Measurements from ENCODE around the gene MEF2C.

The MEF2C gene

DNA sequence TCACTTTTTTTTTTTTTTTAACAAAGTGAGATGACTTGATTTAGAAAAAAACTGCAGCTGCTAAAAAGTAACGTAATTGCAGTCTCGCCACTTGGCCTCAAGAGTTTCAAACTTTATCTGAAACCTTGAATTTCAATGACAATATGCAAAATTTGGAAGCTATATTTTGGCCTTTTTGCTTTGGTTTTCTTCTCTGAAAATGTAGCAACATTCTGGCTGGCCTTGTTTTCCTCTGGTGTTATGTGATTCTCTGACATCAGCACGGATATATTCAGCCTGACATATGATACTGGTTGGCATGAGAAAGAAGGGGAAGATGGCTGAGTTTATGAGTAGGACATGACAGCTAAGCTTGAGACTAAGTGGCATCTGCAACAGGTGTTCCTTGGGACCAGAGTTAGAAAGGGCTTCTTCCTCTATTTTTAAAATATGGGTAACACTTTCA lies 136.5 kb downstream of the MEF2C start:
- DNase-seq (ENCODE audit: low spot score): no peak
- TF ChIP-seq, protein P1, sequence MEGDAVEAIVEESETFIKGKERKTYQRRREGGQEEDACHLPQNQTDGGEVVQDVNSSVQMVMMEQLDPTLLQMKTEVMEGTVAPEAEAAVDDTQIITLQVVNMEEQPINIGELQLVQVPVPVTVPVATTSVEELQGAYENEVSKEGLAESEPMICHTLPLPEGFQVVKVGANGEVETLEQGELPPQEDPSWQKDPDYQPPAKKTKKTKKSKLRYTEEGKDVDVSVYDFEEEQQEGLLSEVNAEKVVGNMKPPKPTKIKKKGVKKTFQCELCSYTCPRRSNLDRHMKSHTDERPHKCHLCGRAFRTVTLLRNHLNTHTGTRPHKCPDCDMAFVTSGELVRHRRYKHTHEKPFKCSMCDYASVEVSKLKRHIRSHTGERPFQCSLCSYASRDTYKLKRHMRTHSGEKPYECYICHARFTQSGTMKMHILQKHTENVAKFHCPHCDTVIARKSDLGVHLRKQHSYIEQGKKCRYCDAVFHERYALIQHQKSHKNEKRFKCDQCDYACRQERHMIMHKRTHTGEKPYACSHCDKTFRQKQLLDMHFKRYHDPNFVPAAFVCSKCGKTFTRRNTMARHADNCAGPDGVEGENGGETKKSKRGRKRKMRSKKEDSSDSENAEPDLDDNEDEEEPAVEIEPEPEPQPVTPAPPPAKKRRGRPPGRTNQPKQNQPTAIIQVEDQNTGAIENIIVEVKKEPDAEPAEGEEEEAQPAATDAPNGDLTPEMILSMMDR (IDR thresholded peaks at IDR 0.05; ENCODE audit: extremely low read depth, missing control alignments): no peak

DNA sequence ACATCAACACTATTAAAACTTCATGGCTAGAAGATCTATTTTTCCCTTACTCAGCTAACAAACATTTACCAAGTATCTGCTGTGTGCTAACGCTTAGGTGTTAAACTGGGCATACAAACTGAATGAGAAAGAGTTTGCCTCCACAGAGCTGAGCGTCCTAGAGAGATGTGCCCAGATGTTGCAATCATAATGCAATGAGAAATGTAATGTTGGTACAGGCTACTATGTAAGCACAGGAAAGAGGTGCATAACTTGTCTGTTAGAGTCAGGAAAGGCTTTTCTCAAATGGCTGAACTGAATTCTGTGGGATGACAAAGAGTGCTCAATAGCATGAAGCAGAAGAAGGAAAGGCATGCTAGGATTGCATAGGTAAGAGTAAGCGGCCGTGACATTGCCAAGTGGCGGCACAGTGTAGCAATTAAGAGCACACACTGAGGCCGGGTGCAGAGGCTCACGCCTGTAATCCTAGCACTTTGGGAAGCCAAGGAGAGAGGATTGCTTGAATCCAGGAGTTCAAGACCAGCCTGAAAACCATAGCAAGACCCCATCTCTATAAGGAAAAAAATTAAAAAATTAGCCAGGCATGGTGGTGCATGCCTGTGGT lies 137.8 kb downstream of the MEF2C start:
- no peak for DNase-seq (ENCODE audit: low spot score)
- TF ChIP-seq, protein P1 (IDR thresholded peaks at IDR 0.05; ENCODE audit: extremely low read depth, missing control alignments): no peak

- no peak for DNase-seq (ENCODE audit: low spot score)
These were observed 139.7 kb downstream of the MEF2C start for GRCh38 chr5:88743231-88743834.

DNA sequence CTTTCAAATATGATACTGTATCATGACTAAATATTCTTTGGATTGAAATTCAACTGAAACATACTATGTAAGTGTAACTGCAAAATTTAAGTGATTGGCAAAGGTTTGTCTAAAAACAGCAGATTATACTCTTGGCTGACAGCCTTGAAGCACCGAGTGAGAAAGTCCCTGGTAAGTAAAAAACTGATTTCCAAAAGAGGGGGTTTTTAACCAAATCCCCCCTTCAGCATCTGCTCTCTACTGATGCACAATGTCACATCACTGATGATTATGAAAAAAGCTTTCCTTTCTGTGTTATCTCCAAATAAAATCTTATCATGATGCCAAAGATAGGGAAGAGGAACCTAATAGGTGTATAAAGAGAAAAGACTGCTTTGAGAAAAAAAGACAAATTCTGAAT lies 141.0 kb downstream of the MEF2C start:
- TF ChIP-seq, protein P1 (IDR thresholded peaks at IDR 0.05; ENCODE audit: extremely low read depth, missing control alignments): no peak
- DNase-seq (ENCODE audit: low spot score): no peak

More at GRCh38 chr5:88743231-88743834, 139.7 kb downstream of the MEF2C start:
- TF ChIP-seq, protein P1 (IDR thresholded peaks at IDR 0.05; ENCODE audit: extremely low read depth, missing control alignments): no peak

DNA sequence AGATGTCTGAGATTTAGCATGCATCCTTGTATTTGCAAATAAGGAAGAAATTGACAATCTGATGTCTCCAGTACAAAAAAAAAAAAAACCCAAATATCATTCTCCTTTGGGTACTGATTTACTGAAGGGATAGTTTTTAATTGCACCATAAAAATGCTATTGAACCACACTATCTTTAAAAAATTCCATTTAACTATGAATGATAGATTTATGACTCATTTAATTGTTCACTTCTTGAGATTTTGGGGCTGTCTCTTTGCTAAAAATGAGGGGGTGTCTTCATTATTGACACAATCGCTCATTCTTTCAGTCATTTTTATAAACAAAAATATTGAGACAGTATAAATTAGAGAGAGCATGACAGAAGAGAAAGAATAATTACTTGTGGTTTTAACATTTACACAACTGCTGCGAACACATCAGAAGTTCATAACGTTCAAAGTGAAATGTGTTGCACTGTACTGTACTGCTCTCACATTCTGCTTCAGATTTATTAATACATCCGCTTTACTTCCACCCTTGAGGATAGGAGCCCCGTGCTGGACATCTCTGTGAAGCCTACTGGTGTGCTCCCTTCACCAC lies 142.3 kb downstream of the MEF2C start:
- DNase-seq (ENCODE audit: low spot score): no peak
- TF ChIP-seq, protein P1 (IDR thresholded peaks at IDR 0.05; ENCODE audit: extremely low read depth, missing control alignments): no peak

DNA sequence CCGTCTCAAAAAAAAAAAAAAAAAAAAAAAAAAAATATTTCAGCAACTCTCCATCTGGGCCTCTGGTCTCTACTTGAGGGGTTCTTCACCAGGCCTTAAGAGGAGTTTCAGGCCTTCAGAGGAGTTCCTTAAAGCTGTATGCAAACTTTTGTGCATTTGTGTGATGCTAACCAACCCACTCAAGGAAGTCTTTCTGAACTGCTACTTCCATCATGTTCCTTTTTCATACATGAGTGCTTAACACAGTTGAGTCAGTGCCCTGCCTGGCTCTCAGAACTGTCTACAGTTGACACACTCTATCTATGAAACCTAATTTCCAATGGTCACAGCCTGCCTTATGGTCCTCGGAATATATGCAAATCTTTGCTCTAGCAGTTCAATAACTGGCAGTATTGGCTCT lies 146.5 kb downstream of the MEF2C start:
- TF ChIP-seq, protein P1 (IDR thresholded peaks at IDR 0.05; ENCODE audit: extremely low read depth, missing control alignments): no peak
- DNase-seq (ENCODE audit: low spot score): no peak

DNA sequence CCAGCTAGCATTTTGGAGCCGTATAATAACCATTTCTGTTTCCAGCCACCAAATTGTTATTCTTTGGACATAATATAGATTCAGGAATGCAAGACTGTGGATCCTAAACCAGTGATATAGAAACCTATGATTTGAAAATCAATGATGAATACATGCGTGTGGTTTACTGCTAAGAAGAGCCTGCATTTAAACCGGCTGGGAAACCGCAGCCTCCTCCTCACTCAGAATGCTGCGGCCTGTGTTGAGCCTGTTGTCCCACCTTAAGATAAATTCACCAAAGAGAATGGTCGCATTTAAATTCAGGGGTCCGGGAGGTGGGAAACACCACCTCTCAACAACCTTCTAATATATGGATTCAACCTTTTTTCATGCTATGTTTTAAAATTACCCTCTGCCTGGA lies 148.0 kb downstream of the MEF2C start:
- TF ChIP-seq, protein P1 (IDR thresholded peaks at IDR 0.05; ENCODE audit: extremely low read depth, missing control alignments): no peak
- DNase-seq (ENCODE audit: low spot score): no peak
